Immature natural killer cell (primary cell): ENCODE data around the gene TRIM43B. TPM values are rescaled to one million over a fixed set of nuclear protein-coding genes. Genes with fewer than 3 reads are reported as not detected.

Source experiments
- polyA plus RNA-seq, 3 donors: library from polyadenylated mRNA; unstranded; fragments of 300-500 nt; fragmentation: Illumina TruSeq; gene quantifications; one replicate each; pipeline ENCODE4 v1.2.3, GENCODE V29; 2021

Gene TRIM43B
- polyA plus RNA-seq, 3 donors from 2014 or later: not detected

Other genes starting within 250 kb of the TRIM43B start
- gene PROM2, start 210.3 kb downstream of the TRIM43B start, polyA plus RNA-seq: not detected
- gene KCNIP3, start 187.4 kb downstream of the TRIM43B start, polyA plus RNA-seq: not detected
- 10 to 100 TPM; 12.6 to 24.3 (median 15.1) TPM for gene FAHD2A, start 82.0 kb downstream of the TRIM43B start, polyA plus RNA-seq
- gene TRIM43, start 107.2 kb upstream of the TRIM43B start, polyA plus RNA-seq: not detected